ENCODE results near the gene ERP44.

Gene ERP44

GRCh38 chr9:100092066-100092465, 6.7 kb downstream of the ERP44 start:
- TF ChIP-seq CTCF (conservative IDR thresholded peaks at IDR 0.05; ENCODE audit: low read depth, low read length): no peak
- H2AFZ ChIP-seq (ENCODE audit: low read depth): no peak overlapping the region

GRCh38 chr9:100091650-100092049, 7.2 kb downstream of the ERP44 start:
- H4K20me1 ChIP-seq (ENCODE audit: insufficient read depth): no peaks in the 10 kb centered on the region; the same call in 1 of the 2 replicates
- H3K27me3 ChIP-seq (ENCODE audit: insufficient read depth, low read depth): no peaks in the 10 kb centered on the region
- no peak for TF ChIP-seq CTCF (conservative IDR thresholded peaks at IDR 0.05; ENCODE audit: low read depth, low read length)
- no peak overlapping the region for H3K4me2 ChIP-seq
- H3K9ac ChIP-seq: no peak overlapping the region
- no peaks in the 10 kb centered on the region for H3K36me3 ChIP-seq (ENCODE audit: insufficient read depth)
- H3K79me2 ChIP-seq (ENCODE audit: insufficient read depth, low read depth): peaks cover 93% of the 10 kb centered on the region
- H2AFZ ChIP-seq (ENCODE audit: low read depth): no peak overlapping the region
- H3K4me3 ChIP-seq (IDR thresholded peaks at IDR 0.05; ENCODE audit: insufficient read depth, low read depth, low read length): no peak overlapping the region
- no peak overlapping the region for H3K27ac ChIP-seq
- peaks cover 34% of the 10 kb centered on the region for H3K4me1 ChIP-seq (ENCODE audit: low read depth, poor library complexity, severe bottlenecking)

More at GRCh38 chr9:100092066-100092465, 6.7 kb downstream of the ERP44 start:
- H3K36me3 ChIP-seq (ENCODE audit: insufficient read depth): no peaks in the 10 kb centered on the region
- H3K79me2 ChIP-seq (ENCODE audit: insufficient read depth, low read depth): peaks cover 93% of the 10 kb centered on the region
- H3K27me3 ChIP-seq (ENCODE audit: insufficient read depth, low read depth): no peaks in the 10 kb centered on the region
- H3K4me3 ChIP-seq (IDR thresholded peaks at IDR 0.05; ENCODE audit: insufficient read depth, low read depth, low read length): no peak overlapping the region
- H3K4me2 ChIP-seq: no peak overlapping the region
- H3K27ac ChIP-seq: no peak overlapping the region
- H4K20me1 ChIP-seq (ENCODE audit: insufficient read depth): peaks cover 3% of the 10 kb centered on the region; the same call in 1 of the 2 replicates
- no peak overlapping the region for H3K9ac ChIP-seq
- H3K4me1 ChIP-seq (ENCODE audit: low read depth, poor library complexity, severe bottlenecking): peaks cover 34% of the 10 kb centered on the region

- TF ChIP-seq CTCF (conservative IDR thresholded peaks at IDR 0.05; ENCODE audit: low read depth, low read length): no peak
- no peak overlapping the region for H3K9ac ChIP-seq
- H3K27me3 ChIP-seq (ENCODE audit: insufficient read depth, low read depth): no peaks in the 10 kb centered on the region
- no peak overlapping the region for H3K4me2 ChIP-seq
- H3K4me3 ChIP-seq (IDR thresholded peaks at IDR 0.05; ENCODE audit: insufficient read depth, low read depth, low read length): no peak overlapping the region
- peaks cover 95% of the 10 kb centered on the region for H3K79me2 ChIP-seq (ENCODE audit: insufficient read depth, low read depth)
- no peak overlapping the region for H2AFZ ChIP-seq (ENCODE audit: low read depth)
- peaks cover 37% of the 10 kb centered on the region for H3K4me1 ChIP-seq (ENCODE audit: low read depth, poor library complexity, severe bottlenecking)
- no peaks in the 10 kb centered on the region for H3K36me3 ChIP-seq (ENCODE audit: insufficient read depth)
- H4K20me1 ChIP-seq (ENCODE audit: insufficient read depth): no peaks in the 10 kb centered on the region; the same call in 1 of the 2 replicates
- H3K27ac ChIP-seq: no peak overlapping the region
Observed at GRCh38 chr9:100090880-100091279, 7.9 kb downstream of the ERP44 start.

- no peak overlapping the region for H3K9ac ChIP-seq
- H3K4me3 ChIP-seq (IDR thresholded peaks at IDR 0.05; ENCODE audit: insufficient read depth, low read depth, low read length): no peak overlapping the region
- H3K4me2 ChIP-seq: no peak overlapping the region
- no peak overlapping the region for H3K27ac ChIP-seq
- TF ChIP-seq CTCF (conservative IDR thresholded peaks at IDR 0.05; ENCODE audit: low read depth, low read length): no peak
- H2AFZ ChIP-seq (ENCODE audit: low read depth): no peak overlapping the region
- H4K20me1 ChIP-seq (ENCODE audit: insufficient read depth): no peaks in the 10 kb centered on the region; the same call in 1 of the 2 replicates
- no peaks in the 10 kb centered on the region for H3K36me3 ChIP-seq (ENCODE audit: insufficient read depth)
- peaks cover 94% of the 10 kb centered on the region for H3K79me2 ChIP-seq (ENCODE audit: insufficient read depth, low read depth)
- no peaks in the 10 kb centered on the region for H3K27me3 ChIP-seq (ENCODE audit: insufficient read depth, low read depth)
- peaks cover 61% of the 10 kb centered on the region for H3K4me1 ChIP-seq (ENCODE audit: low read depth, poor library complexity, severe bottlenecking)
Observed at GRCh38 chr9:100088202-100088601, 10.6 kb downstream of the ERP44 start.
